Measurements from ENCODE around the gene CD68. TPM values are rescaled to one million over a fixed set of nuclear protein-coding genes. Genes with fewer than 3 reads are reported as not detected.
A peak's percentile ranks its signal among the peaks of the same experiment; 100 is the strongest.
"Not testable (repeated sequence)": the region's sequence is repeated elsewhere in the genome, so short reads cannot be mapped to it uniquely, and the experiment has no call there.

Gene CD68
- total and polyA plus RNA-seq, 12 donors, result 19.4 to 207 (median 145) TPM

DNA sequence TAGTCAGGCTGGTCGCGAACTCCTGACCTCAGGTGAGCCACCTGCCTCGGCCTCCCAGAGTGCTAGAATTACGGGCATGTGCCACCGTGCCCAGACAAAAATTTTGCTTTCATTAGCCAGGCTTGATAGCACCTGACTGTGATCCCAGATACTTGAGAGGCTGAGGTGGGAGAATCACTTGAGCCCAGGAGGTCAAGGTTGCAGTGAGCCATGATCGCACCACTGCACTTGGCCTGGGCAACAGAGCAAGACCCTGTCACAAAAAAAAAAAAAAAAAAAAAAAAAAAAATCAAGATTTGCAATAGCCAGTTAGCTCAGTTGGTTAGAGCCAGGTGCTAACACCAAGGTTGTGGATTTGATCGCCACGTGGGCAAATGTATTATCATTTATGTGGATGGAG, 41.4 kb downstream of the CD68 start:
- Histone ChIP-seq H3K4me1 (replicated peaks in 1 of 2) (no peaks in the 10 kb centered on the region), H3K27ac (no peak overlapping the region), H3K4me3 (no peak overlapping the region), H3K36me3 (replicated peaks in 1 of 2) (no peaks in the 10 kb centered on the region), H3K27me3 (no peaks in the 10 kb centered on the region), H3K9me3 (replicated peaks in 1 of 3) (no peaks in the 10 kb centered on the region)
- DNase-seq, result no peak
- 85 to 93% (median 92%) methylated on average over 3 to 8 of the region's 8 CpGs for WGBS, 4 donors
- intact Hi-C loops (cut with DNase I), result no loop called here
- TF ChIP-seq POLR2A (IDR thresholded peaks at IDR 0.05), result no peak
- TF ChIP-seq, protein P1, sequence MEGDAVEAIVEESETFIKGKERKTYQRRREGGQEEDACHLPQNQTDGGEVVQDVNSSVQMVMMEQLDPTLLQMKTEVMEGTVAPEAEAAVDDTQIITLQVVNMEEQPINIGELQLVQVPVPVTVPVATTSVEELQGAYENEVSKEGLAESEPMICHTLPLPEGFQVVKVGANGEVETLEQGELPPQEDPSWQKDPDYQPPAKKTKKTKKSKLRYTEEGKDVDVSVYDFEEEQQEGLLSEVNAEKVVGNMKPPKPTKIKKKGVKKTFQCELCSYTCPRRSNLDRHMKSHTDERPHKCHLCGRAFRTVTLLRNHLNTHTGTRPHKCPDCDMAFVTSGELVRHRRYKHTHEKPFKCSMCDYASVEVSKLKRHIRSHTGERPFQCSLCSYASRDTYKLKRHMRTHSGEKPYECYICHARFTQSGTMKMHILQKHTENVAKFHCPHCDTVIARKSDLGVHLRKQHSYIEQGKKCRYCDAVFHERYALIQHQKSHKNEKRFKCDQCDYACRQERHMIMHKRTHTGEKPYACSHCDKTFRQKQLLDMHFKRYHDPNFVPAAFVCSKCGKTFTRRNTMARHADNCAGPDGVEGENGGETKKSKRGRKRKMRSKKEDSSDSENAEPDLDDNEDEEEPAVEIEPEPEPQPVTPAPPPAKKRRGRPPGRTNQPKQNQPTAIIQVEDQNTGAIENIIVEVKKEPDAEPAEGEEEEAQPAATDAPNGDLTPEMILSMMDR (IDR thresholded peaks at IDR 0.05), result no peak

DNA sequence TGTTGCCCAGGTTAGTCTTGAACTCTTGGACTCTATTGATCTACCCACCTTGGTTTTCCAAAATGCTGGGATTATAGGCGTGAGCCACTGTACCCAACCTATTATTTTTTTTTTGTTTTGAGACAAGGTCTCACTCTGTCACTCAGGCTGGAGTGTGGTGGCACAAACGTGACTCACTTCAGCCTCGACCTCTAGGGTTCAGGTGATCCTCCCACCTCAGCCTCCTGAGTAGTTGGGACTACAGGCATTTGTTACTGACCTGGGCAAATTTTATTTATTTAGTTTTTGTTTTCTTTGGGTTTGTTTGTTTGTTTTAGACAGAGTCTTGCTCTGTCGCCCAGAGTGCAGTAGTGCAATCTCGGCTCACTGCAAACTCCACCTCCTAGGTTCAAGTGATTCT, 44.2 kb downstream of the CD68 start:
- Histone ChIP-seq H3K9me3 (replicated peaks in 1 of 3) (no peaks in the 10 kb centered on the region), H3K4me3 (no peak overlapping the region), H3K27ac (no peak overlapping the region), H3K36me3 (replicated peaks in 1 of 2) (no peaks in the 10 kb centered on the region), H3K4me1 (replicated peaks in 1 of 2) (peaks cover 17% of the 10 kb centered on the region in 2 donors), H3K27me3 (no peaks in the 10 kb centered on the region)
- TF ChIP-seq POLR2A (IDR thresholded peaks at IDR 0.05), result no peak
- TF ChIP-seq, protein P1 (IDR thresholded peaks at IDR 0.05), result no peak
- WGBS, 4 donors, result 74 to 80% (median 78%) methylated on average over 5 of the region's 5 CpGs
- no peak for DNase-seq
- intact Hi-C loops (cut with DNase I), result no loop called here

DNA sequence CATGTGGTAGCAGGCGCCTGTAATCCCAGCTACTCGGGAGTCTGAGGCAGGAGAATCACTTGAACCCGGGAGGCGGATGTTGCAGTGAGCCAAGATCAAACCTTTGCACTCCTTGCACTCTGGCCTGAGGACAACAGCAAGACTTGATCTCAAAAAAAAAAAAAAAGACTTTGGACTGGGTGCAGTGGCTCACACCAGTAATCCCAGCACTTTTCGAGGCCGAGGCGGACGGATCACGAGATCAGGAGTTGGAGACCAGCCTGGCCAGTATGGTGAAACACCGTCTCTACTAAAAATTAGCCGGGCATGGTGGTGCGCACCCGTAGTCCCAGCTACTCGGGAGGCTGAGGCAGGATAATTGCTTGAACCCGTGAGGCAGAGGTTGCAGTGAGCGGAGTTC, 46.3 kb downstream of the CD68 start:
- H3K4me3 ChIP-seq; H3K9me3 ChIP-seq (replicated peaks in 1 of 3); DNase-seq; H3K27me3 ChIP-seq; H3K36me3 ChIP-seq (replicated peaks in 1 of 2); intact Hi-C loops (cut with DNase I); H3K27ac ChIP-seq: not testable (repeated sequence)
- peaks cover 17% of the 10 kb centered on the region in 2 donors for H3K4me1 ChIP-seq (replicated peaks in 1 of 2)
- WGBS, 4 donors, result 92 to 95% (median 95%) methylated on average over 16 of the region's 16 CpGs

DNA sequence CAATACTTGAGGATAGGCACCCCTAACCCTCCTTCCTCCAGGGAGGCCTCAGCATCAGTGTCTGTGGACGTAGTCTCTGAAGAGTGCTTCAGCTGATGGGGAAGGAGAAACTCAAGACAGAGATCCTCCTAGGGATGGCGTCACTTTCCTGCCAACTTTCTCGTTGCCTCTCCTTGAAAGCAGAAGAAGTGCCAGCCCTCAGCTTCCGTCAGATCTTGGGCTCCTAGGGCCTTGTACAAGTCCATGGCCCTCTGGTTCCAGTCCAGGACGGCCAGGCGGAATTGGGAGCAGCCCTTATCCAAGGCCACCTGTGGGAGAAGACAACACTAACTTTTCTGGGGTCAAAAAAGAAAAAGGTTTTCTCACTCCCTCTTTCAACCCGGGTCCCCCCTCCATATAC, 46.9 kb downstream of the CD68 start:
- 30 to 41% (median 39%) methylated on average over 7 of the region's 7 CpGs for WGBS, 4 donors
- DNase-seq, result peak; percentile 47 to 76 (median 70)
- TF ChIP-seq, protein P1 (IDR thresholded peaks at IDR 0.05), result no peak
- TF ChIP-seq POLR2A (IDR thresholded peaks at IDR 0.05), result peak in 1 of 2 donors; percentile 27
- no peaks in the 10 kb centered on the region for H3K9me3 ChIP-seq (replicated peaks in 1 of 3)
- peak overlapping the region in 2 of 4 donors; percentile 97 to 99 for H3K4me3 ChIP-seq
- H3K27ac ChIP-seq, result peak overlapping the region; percentile 88 to 99 (median 96)
- no peaks in the 10 kb centered on the region for H3K36me3 ChIP-seq (replicated peaks in 1 of 2)
- no peaks in the 10 kb centered on the region for H3K27me3 ChIP-seq
- intact Hi-C loops (cut with DNase I), result no loop called here
- H3K4me1 ChIP-seq (replicated peaks in 1 of 2), result peaks cover 17% of the 10 kb centered on the region in 2 donors

DNA sequence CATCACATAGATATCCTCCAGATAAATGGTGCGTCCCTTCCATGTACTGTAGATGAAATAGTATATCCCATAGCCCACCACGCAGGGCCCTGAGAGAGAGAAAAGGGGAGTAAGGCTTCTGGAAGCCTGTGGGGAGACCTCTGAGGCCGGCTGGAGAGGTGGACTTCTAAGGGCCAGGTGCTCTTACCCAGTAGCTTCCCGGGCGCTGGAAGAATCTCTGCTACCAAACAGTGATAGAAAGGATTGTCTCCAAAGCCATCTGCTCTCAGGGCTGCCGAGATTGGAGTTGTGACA, 47.5 kb downstream of the CD68 start:
- Histone ChIP-seq H3K4me1 (replicated peaks in 1 of 2) (peaks cover 17% of the 10 kb centered on the region in 2 donors), H3K27me3 (no peaks in the 10 kb centered on the region), H3K36me3 (replicated peaks in 1 of 2) (no peaks in the 10 kb centered on the region), H3K4me3 (peak overlapping the region in 3 of 4 donors; percentile 91 to 99 (median 97)), H3K9me3 (replicated peaks in 1 of 3) (no peaks in the 10 kb centered on the region), H3K27ac (peak overlapping the region; percentile 88 to 99 (median 96))
- TF ChIP-seq, protein P1 (IDR thresholded peaks at IDR 0.05), result no peak
- TF ChIP-seq POLR2A (IDR thresholded peaks at IDR 0.05), result no peak
- 6 to 14% (median 8%) methylated on average over 6 of the region's 6 CpGs for WGBS, 4 donors
- intact Hi-C loops (cut with DNase I), result no loop called here
- no peak for DNase-seq
